Activated T-cell treated with anti-CD3 and anti-CD28 coated beads, Interleukin-2, amount 50 U/mL, for 4 hours (primary cell): ENCODE results near the gene CAMSAP2. TPM values are rescaled to one million over a fixed set of nuclear protein-coding genes. Genes with fewer than 3 reads are reported as not detected.
"Not testable (repeated sequence)": the region's sequence is repeated elsewhere in the genome, so short reads cannot be mapped to it uniquely, and the experiment has no call there.

Experiments
- ATAC-seq, 2 donors: fragments of 200-7000 bp; cut with Tn5 transposase; one replicate each; pipeline ENCODE4 v1.10.0; 2021
- DNase-seq: peaks from one replicate; pipeline ENCODE4 v3.0.0-alpha.2; 2020
- H3K27me3 Mint-ChIP-seq: one replicate; pipeline ENCODE4 v1.8.0; 2021; ENCODE audit warnings: low read depth, mixed read lengths
- H3K36me3 Mint-ChIP-seq: one replicate; pipeline ENCODE4 v1.8.0; 2022; ENCODE audit warnings: mixed read lengths; ENCODE audit not compliant: insufficient read depth
- H3K4me1 Mint-ChIP-seq: one replicate; pipeline ENCODE4 v1.8.0; 2021; ENCODE audit warnings: low read depth, mixed read lengths
- H3K4me3 Mint-ChIP-seq: one replicate; pipeline ENCODE4 v1.8.0; 2021; ENCODE audit warnings: mild to moderate bottlenecking, moderate library complexity, mixed read lengths
- H3K9me3 Mint-ChIP-seq: one replicate; pipeline ENCODE4 v1.8.0; 2021; ENCODE audit warnings: mixed read lengths
- total RNA-seq, 3 donors: library from RNA; stranded (reverse); gene quantifications; one replicate each; pipeline ENCODE4 v1.2.1, GENCODE V29; 2021

The CAMSAP2 gene
- total RNA-seq, 3 donors from 2014 or later, result 3.2 to 4.4 (median 3.8) TPM

- not testable (repeated sequence) for DNase-seq, H3K9me3 Mint-ChIP-seq, H3K4me3 Mint-ChIP-seq, H3K27me3 Mint-ChIP-seq, ATAC-seq, H3K36me3 Mint-ChIP-seq, H3K4me1 Mint-ChIP-seq
Observed at GRCh38 chr1:200750749-200751148, 12.1 kb downstream of the CAMSAP2 start.

GRCh38 chr1:200751717-200752116 is 13.0 kb downstream of the CAMSAP2 start:
- Mint-ChIP-seq H3K4me1 (peaks cover 6% of the 10 kb centered on the region), H3K4me3 (no peak overlapping the region), H3K9me3 (no peaks in the 10 kb centered on the region), H3K27me3 (no peaks in the 10 kb centered on the region), H3K36me3 (peaks cover 6% of the 10 kb centered on the region)
- ATAC-seq, result peak; percentile 65 to 70
- DNase-seq, result no peak

GRCh38 chr1:200753650-200754198 is 15.0 kb downstream of the CAMSAP2 start:
- ATAC-seq (no peak), DNase-seq (no peak)
- H3K4me3 Mint-ChIP-seq, result no peak overlapping the region
- peaks cover 6% of the 10 kb centered on the region for H3K4me1 Mint-ChIP-seq
- no peaks in the 10 kb centered on the region for H3K9me3 Mint-ChIP-seq
- peaks cover 3% of the 10 kb centered on the region for H3K36me3 Mint-ChIP-seq
- no peaks in the 10 kb centered on the region for H3K27me3 Mint-ChIP-seq

GRCh38 chr1:200755456-200755855 is 16.8 kb downstream of the CAMSAP2 start:
- ATAC-seq (no peak), DNase-seq (no peak)
- H3K36me3 Mint-ChIP-seq, result peaks cover 3% of the 10 kb centered on the region
- no peak overlapping the region for H3K4me3 Mint-ChIP-seq
- H3K4me1 Mint-ChIP-seq, result peaks cover 5% of the 10 kb centered on the region
- H3K9me3 Mint-ChIP-seq, result no peaks in the 10 kb centered on the region
- no peaks in the 10 kb centered on the region for H3K27me3 Mint-ChIP-seq

GRCh38 chr1:200762089-200762488 is 23.4 kb downstream of the CAMSAP2 start:
- no peaks in the 10 kb centered on the region for H3K27me3 Mint-ChIP-seq
- ATAC-seq (no peak), DNase-seq (no peak)

GRCh38 chr1:200767321-200767720 is 28.6 kb downstream of the CAMSAP2 start:
- Mint-ChIP-seq H3K27me3 (no peaks in the 10 kb centered on the region), H3K9me3 (no peaks in the 10 kb centered on the region), H3K4me1 (no peaks in the 10 kb centered on the region), H3K36me3 (peaks cover 13% of the 10 kb centered on the region), H3K4me3 (no peak overlapping the region)
- no peak for DNase-seq
- ATAC-seq, result no peak

More at GRCh38 chr1:200762089-200762488, 23.4 kb downstream of the CAMSAP2 start:
- H3K36me3 Mint-ChIP-seq, result peaks cover 13% of the 10 kb centered on the region
- H3K4me1 Mint-ChIP-seq, result no peaks in the 10 kb centered on the region
- H3K9me3 Mint-ChIP-seq, result no peaks in the 10 kb centered on the region
- H3K4me3 Mint-ChIP-seq, result no peak overlapping the region

GRCh38 chr1:200771625-200772555 is 33.2 kb downstream of the CAMSAP2 start:
- Mint-ChIP-seq H3K4me3 (no peak overlapping the region), H3K27me3 (no peaks in the 10 kb centered on the region), H3K9me3 (no peaks in the 10 kb centered on the region), H3K4me1 (peaks cover 3% of the 10 kb centered on the region), H3K36me3 (peaks cover 9% of the 10 kb centered on the region)
- no peak for DNase-seq
- no peak for ATAC-seq

- no peaks in the 10 kb centered on the region for H3K9me3 Mint-ChIP-seq
- no peaks in the 10 kb centered on the region for H3K27me3 Mint-ChIP-seq
- DNase-seq (no peak), ATAC-seq (no peak)
- H3K4me3 Mint-ChIP-seq, result no peak overlapping the region
- peaks cover 4% of the 10 kb centered on the region for H3K36me3 Mint-ChIP-seq
- H3K4me1 Mint-ChIP-seq, result peaks cover 5% of the 10 kb centered on the region
Observed at GRCh38 chr1:200774311-200774710, 35.6 kb downstream of the CAMSAP2 start.

- Mint-ChIP-seq H3K9me3 (no peaks in the 10 kb centered on the region), H3K4me3 (no peak overlapping the region), H3K4me1 (peaks cover 6% of the 10 kb centered on the region), H3K27me3 (no peaks in the 10 kb centered on the region), H3K36me3 (peaks cover 2% of the 10 kb centered on the region)
- DNase-seq (no peak), ATAC-seq (no peak)
Observed at GRCh38 chr1:200774735-200775444, 36.2 kb downstream of the CAMSAP2 start.

GRCh38 chr1:200775850-200776249 is 37.2 kb downstream of the CAMSAP2 start:
- Mint-ChIP-seq H3K4me3 (no peak overlapping the region), H3K27me3 (no peaks in the 10 kb centered on the region), H3K9me3 (no peaks in the 10 kb centered on the region), H3K4me1 (peaks cover 6% of the 10 kb centered on the region), H3K36me3 (no peaks in the 10 kb centered on the region)
- no peak for ATAC-seq
- DNase-seq, result no peak

- no peaks in the 10 kb centered on the region for H3K9me3 Mint-ChIP-seq
- DNase-seq (no peak), ATAC-seq (no peak)
- no peaks in the 10 kb centered on the region for H3K27me3 Mint-ChIP-seq
- H3K4me3 Mint-ChIP-seq, result no peak overlapping the region
- H3K4me1 Mint-ChIP-seq, result peaks cover 6% of the 10 kb centered on the region
- H3K36me3 Mint-ChIP-seq, result no peaks in the 10 kb centered on the region
Observed at GRCh38 chr1:200776949-200777348, 38.3 kb downstream of the CAMSAP2 start.

- Mint-ChIP-seq H3K4me3 (no peak overlapping the region), H3K4me1 (peaks cover 6% of the 10 kb centered on the region), H3K36me3 (peaks cover 7% of the 10 kb centered on the region), H3K9me3 (peaks cover 3% of the 10 kb centered on the region), H3K27me3 (no peaks in the 10 kb centered on the region)
- no peak for ATAC-seq
- no peak for DNase-seq
Observed at GRCh38 chr1:200778766-200779165, 40.1 kb downstream of the CAMSAP2 start.

- Mint-ChIP-seq H3K27me3 (no peaks in the 10 kb centered on the region), H3K36me3 (peaks cover 9% of the 10 kb centered on the region), H3K9me3 (peaks cover 3% of the 10 kb centered on the region), H3K4me3 (no peak overlapping the region), H3K4me1 (peaks cover 6% of the 10 kb centered on the region)
- ATAC-seq, result no peak
- no peak for DNase-seq
Observed at GRCh38 chr1:200779326-200779725, 40.6 kb downstream of the CAMSAP2 start.

- no peak for ATAC-seq
- H3K36me3 Mint-ChIP-seq, result peaks cover 9% of the 10 kb centered on the region
- no peaks in the 10 kb centered on the region for H3K27me3 Mint-ChIP-seq
- H3K4me3 Mint-ChIP-seq, result no peak overlapping the region
- H3K9me3 Mint-ChIP-seq, result peaks cover 3% of the 10 kb centered on the region
- peaks cover 2% of the 10 kb centered on the region for H3K4me1 Mint-ChIP-seq
- no peak for DNase-seq
Observed at GRCh38 chr1:200780545-200781369, 42.1 kb downstream of the CAMSAP2 start.
